ENCODE results near the gene ORM2. TPM values are rescaled to one million over a fixed set of nuclear protein-coding genes. Genes with fewer than 3 reads are reported as not detected.

ORM2 gene
- total RNA-seq, 4 donors from 2014 or later: 6.3 to 15.6 TPM; not detected in 2

DNA sequence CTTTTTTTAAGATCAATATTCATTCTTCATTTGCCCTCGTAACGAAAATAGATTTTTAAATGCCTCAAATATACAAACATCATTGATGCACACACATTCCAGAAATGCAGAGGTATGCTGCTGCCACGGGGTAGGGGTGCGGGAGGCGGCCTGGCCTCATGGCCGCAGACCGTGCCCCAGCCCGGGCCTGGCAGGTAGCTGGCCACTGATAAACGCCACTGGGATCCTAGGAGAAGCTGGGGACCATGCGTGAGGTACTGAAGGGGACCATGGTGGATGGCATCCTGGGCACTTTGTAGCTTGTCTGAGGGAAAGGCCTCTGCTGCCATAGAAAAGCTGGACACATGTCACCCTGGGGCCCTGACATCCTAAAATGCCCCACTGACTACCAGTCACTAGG, 6.5 kb downstream of the ORM2 start:
- TF ChIP-seq CTCF (IDR thresholded peaks at IDR 0.05 in 4 of 5, conservative IDR thresholded peaks at IDR 0.05 in 1 of 5): no peak
- no peak for TF ChIP-seq POLR2A (IDR thresholded peaks at IDR 0.05)
- Histone ChIP-seq H3K4me3 (no peak overlapping the region), H3K36me3 (no peaks in the 10 kb centered on the region), H3K9me3 (no peaks in the 10 kb centered on the region), H3K4me1 (no peaks in the 10 kb centered on the region), H3K27ac (no peak overlapping the region), H3K27me3 (no peaks in the 10 kb centered on the region)
- intact Hi-C loops (cut with DNase I; ENCODE audit: low total_unique reads): no loop called here
- in situ Hi-C loops (cut with MboI; ENCODE audit: low sequenced_read_pairs in 4 of 4): no loop called here
- no peak for ATAC-seq
- DNase-seq: no peak

DNA sequence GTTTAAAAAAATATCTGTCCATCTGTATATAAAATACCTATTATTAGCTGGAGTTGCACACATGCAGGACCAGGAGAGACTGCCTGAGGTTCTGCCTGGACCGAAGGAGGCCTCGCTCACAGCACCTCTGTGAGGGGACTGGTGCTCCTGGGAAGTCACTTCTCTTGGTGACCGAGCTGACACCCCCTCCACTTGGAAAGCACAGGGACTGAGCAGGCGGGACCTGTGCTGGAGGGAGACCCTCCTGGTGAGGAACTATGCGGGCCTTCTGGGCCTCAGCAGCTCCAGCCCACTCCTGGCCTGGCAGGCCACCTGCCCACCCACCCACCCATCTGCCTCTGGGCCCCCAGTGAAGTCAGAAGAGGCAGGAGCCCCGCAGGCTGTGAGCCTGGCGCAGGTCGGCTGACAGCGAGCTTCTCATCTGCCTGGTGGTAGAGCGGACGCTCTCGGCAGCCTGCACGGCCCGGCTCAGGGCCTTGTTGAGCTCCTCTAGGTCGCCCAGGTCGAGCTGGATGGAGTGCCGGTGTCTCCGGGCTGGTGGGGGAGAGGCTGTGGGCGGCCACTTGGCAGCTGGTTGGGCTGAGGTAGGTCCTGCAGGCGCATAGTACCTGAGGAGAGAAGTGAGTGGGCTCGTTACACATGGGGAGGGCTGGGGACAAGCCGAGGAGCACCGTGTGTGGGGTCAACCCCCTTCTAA, 7.2 kb downstream of the ORM2 start:
- TF ChIP-seq CTCF (IDR thresholded peaks at IDR 0.05 in 4 of 5, conservative IDR thresholded peaks at IDR 0.05 in 1 of 5) (no peak), POLR2A (IDR thresholded peaks at IDR 0.05) (no peak)
- intact Hi-C loops (cut with DNase I; ENCODE audit: low total_unique reads): no loop called here
- in situ Hi-C loops (cut with MboI; ENCODE audit: low sequenced_read_pairs in 4 of 4): no loop called here
- no peaks in the 10 kb centered on the region for H3K36me3 ChIP-seq
- no peak overlapping the region for H3K4me3 ChIP-seq
- ATAC-seq (no peak), DNase-seq (no peak)
- no peaks in the 10 kb centered on the region for H3K27me3 ChIP-seq
- no peaks in the 10 kb centered on the region for H3K9me3 ChIP-seq
- H3K4me1 ChIP-seq: no peaks in the 10 kb centered on the region
- H3K27ac ChIP-seq: no peak overlapping the region

DNA sequence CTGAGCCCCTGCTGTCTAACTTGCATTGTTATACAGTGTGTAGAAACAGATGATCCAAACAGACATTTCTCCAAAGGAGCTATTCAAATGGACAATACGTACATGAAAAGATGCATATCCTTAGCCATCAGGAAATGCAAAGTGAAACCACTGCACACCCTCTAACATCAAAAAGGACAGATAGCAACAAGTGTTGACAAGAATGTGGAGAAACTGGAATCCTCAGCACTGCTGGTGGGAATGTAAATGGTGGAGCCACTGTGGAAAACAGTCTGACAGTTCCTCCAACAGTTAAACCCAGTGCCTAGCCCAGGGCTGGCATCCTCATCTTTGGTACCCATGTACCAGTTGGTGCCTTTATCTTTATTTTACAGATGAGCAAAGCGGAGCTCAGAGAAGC, 8.5 kb downstream of the ORM2 start:
- H3K4me1 ChIP-seq: no peaks in the 10 kb centered on the region
- H3K36me3 ChIP-seq: no peaks in the 10 kb centered on the region
- ATAC-seq: no peak
- no peaks in the 10 kb centered on the region for H3K9me3 ChIP-seq
- in situ Hi-C loops (cut with MboI; ENCODE audit: low sequenced_read_pairs in 4 of 4): no loop called here
- no peak overlapping the region for H3K4me3 ChIP-seq
- no peaks in the 10 kb centered on the region for H3K27me3 ChIP-seq
- intact Hi-C loops (cut with DNase I; ENCODE audit: low total_unique reads): no loop called here
- DNase-seq: no peak
- TF ChIP-seq POLR2A (IDR thresholded peaks at IDR 0.05) (no peak), CTCF (IDR thresholded peaks at IDR 0.05 in 4 of 5, conservative IDR thresholded peaks at IDR 0.05 in 1 of 5) (no peak)
- no peak overlapping the region for H3K27ac ChIP-seq

DNA sequence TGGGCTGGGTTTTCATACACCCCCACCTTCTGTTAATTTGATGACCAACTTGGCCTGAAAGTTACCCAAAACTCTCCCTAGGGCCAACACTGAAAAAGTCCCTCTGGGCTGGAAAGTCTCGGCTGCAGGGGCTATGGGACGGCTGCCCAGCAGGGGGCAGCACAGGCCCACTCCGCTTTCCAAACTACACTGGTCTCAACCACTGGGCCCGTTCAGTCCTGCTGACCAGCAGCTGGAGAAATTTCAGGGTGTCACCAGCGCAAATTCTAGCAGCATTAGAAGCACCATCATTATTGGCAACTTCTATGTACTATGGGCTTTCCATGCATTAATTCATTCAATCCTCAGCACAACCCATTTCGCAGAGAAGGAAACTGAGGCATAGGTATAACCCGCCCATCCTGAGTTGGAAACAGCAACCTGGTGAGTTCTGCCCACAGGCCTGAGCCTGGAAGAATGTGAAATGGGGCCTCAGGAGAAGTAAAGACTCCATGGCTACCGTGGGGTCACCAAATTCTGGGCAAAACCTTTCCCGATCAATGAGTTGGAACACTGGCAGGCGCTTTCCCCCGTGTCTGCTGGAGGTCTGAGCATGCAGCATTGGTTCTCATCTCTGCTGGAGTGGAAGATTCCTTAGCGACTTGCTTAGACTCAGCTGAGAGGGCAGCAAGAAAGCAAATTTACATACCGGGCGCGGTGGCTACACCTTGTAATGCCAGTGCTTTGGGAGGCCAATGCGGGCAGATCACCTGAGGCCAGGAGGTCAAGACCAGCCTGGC, 9.7 kb downstream of the ORM2 start:
- Histone ChIP-seq H3K4me3 (no peak overlapping the region), H3K27me3 (no peaks in the 10 kb centered on the region), H3K9me3 (no peaks in the 10 kb centered on the region), H3K4me1 (no peaks in the 10 kb centered on the region), H3K27ac (no peak overlapping the region), H3K36me3 (no peaks in the 10 kb centered on the region)
- intact Hi-C loops (cut with DNase I; ENCODE audit: low total_unique reads) (no loop called here), in situ Hi-C loops (cut with MboI; ENCODE audit: low sequenced_read_pairs in 4 of 4) (no loop called here)
- no peak for DNase-seq
- TF ChIP-seq POLR2A (IDR thresholded peaks at IDR 0.05): no peak
- peak; percentile 15 to 61 (median 48) for TF ChIP-seq CTCF (IDR thresholded peaks at IDR 0.05 in 4 of 5, conservative IDR thresholded peaks at IDR 0.05 in 1 of 5)
- ATAC-seq: no peak
